HepG2 (cell line): ENCODE results near the gene CCT7. TPM values are rescaled to one million over a fixed set of nuclear protein-coding genes. Genes with fewer than 3 reads are reported as not detected.

Experiments
- CHD2 ChIP-seq: IDR thresholded peaks from 2 replicates; pipeline ENCODE4 v1.6.1; 2011; ENCODE audit warnings: low read depth, low read length, improper control_type of control experiment
- GMEB1 ChIP-seq: sonication (generic); formaldehyde crosslinking; IDR thresholded peaks from 2 replicates; pipeline ENCODE4 v1.5.1; 2020; ENCODE audit warnings: missing genetic modification reagents, mild to moderate bottlenecking, borderline replicate concordance
- HNF1A ChIP-seq, 2 experiments: sonication (generic) in 1 of 2; formaldehyde crosslinking in 1 of 2; IDR thresholded peaks; 2 replicates each; pipeline versions ENCODE4 v1.4.0 to v1.6.1; 2016 to 2020; ENCODE audit warnings: borderline replicate concordance in 1 of 2, low read depth in 1 of 2, mild to moderate bottlenecking in 1 of 2, missing genetic modification reagents in 1 of 2
- NFKB2 ChIP-seq: sonication (generic); formaldehyde crosslinking; IDR thresholded peaks from 2 replicates; pipeline ENCODE4 v1.4.0; 2020; ENCODE audit warnings: missing genetic modification reagents, borderline replicate concordance
- PHF8 ChIP-seq: sonication (generic); formaldehyde crosslinking; IDR thresholded peaks from 2 replicates; pipeline ENCODE4 v1.5.0; 2020; ENCODE audit warnings: missing genetic modification reagents
- POGK ChIP-seq: sonication (generic); formaldehyde crosslinking; conservative IDR thresholded peaks from 2 replicates; pipeline ENCODE4 v1.8.0; 2022; ENCODE audit warnings: mild to moderate bottlenecking, moderate library complexity, missing genetic modification reagents
- RBM22 ChIP-seq: fragments of 200-400 bp; formaldehyde crosslinking; optimal IDR thresholded peaks from 2 replicates; pipeline ENCODE3; 2017; ENCODE audit warnings: mild to moderate bottlenecking, low read length, moderate library complexity
- SAFB2 ChIP-seq: sonication (generic); formaldehyde crosslinking; IDR thresholded peaks from 2 replicates; pipeline ENCODE4 v1.5.1; 2020; ENCODE audit warnings: missing genetic modification reagents, low read depth, mild to moderate bottlenecking, borderline replicate concordance
- SCMH1 ChIP-seq: sonication (generic); formaldehyde crosslinking; IDR thresholded peaks from 2 replicates; pipeline ENCODE4 v1.9.0; 2021; ENCODE audit warnings: missing genetic modification reagents, mild to moderate bottlenecking, borderline replicate concordance
- TAF15 ChIP-seq: fragments of 200-400 bp; formaldehyde crosslinking; IDR thresholded peaks from one replicate; pipeline ENCODE4 v1.6.1; 2018; ENCODE audit warnings: mild to moderate bottlenecking, low read depth, low read length; ENCODE audit not compliant: poor library complexity, severe bottlenecking
- TFE3 ChIP-seq: IDR thresholded peaks from 2 replicates; pipeline ENCODE4 v1.6.1; 2016
- ZNF230 ChIP-seq: sonication (generic); formaldehyde crosslinking; IDR thresholded peaks from 2 replicates; pipeline ENCODE4 v1.4.0; 2020; ENCODE audit warnings: mild to moderate bottlenecking, missing genetic modification reagents
- ZNF235 ChIP-seq: sonication (generic); formaldehyde crosslinking; IDR thresholded peaks from 2 replicates; pipeline ENCODE4 v1.8.1; 2023; ENCODE audit warnings: mild to moderate bottlenecking, missing genetic modification reagents, borderline replicate concordance
- ZNF343 ChIP-seq: sonication (generic); formaldehyde crosslinking; IDR thresholded peaks from 2 replicates; pipeline ENCODE4 v1.4.0; 2020; ENCODE audit warnings: mild to moderate bottlenecking, missing genetic modification reagents
- ZNF362 ChIP-seq: sonication (generic); formaldehyde crosslinking; IDR thresholded peaks from 2 replicates; pipeline ENCODE4 v1.4.0; 2020; ENCODE audit warnings: missing genetic modification reagents, mild to moderate bottlenecking, borderline replicate concordance
- ZNF629 ChIP-seq: sonication (generic); formaldehyde crosslinking; conservative IDR thresholded peaks from 2 replicates; pipeline ENCODE4 v1.5.0; 2020; ENCODE audit warnings: missing genetic modification reagents
- polyA plus RNA-seq, 8 experiments: library from polyadenylated mRNA; depleted of rRNA in 3 of 8; stranded (reverse) in 7 of 8; unstranded in 1 of 8; fragments of >200 nt; fragmentation: Illumina TruSeq in 4 of 8; extraction: Trizol in 4 of 8; gene quantifications; 2 replicates each; pipeline versions ENCODE4 v1.2.1 to v1.2.3, GENCODE V29; 2011 to 2016; ENCODE audit warnings: low read depth in 4 of 8, missing spikeins in 1 of 8, mixed read lengths in 1 of 8; ENCODE audit not compliant: insufficient read depth in 1 of 8
- total RNA-seq, 5 experiments: library from RNA; depleted of rRNA; stranded (reverse); fragments of >200 nt; fragmentation: Illumina TruSeq; extraction: Trizol; gene quantifications; 2 replicates each; pipeline ENCODE4 v1.2.3, GENCODE V29; 2016; ENCODE audit warnings: low read depth in 1 of 5

The CCT7 gene
- total and polyA plus RNA-seq, 2 of the 13 experiments (the other 11 are each of a cell fraction or from before 2014, with no cell fraction given), result 347 to 517 TPM

GRCh38 chr2:73214120-73215035 is 19.7 kb upstream of the CCT7 start, which contains the start of gene SMYD5 (continued):
- TF ChIP-seq HNF1A (IDR thresholded peaks at IDR 0.05; ENCODE audit: low read depth) (no peak), HNF1A (CRISPR knock-in tag; IDR thresholded peaks at IDR 0.05; ENCODE audit: borderline replicate concordance) (peak; percentile 71), ZNF230 (peak; percentile 99), PHF8 (CRISPR knock-in tag) (peak; percentile 98), RBM22 (peak; percentile 11), NFKB2 (CRISPR knock-in tag) (peak; percentile 71; the same call in 1 of the 2 replicates), ZNF629 (CRISPR knock-in tag) (no peak), CHD2 (peak; percentile 88), GMEB1 (CRISPR knock-in tag) (peak; percentile 81), ZNF362 (CRISPR knock-in tag) (0 out of 2 replicates have a peak, but pooled peaks have one; percentile 45), SAFB2 (CRISPR knock-in tag) (peak; percentile 47; the same call in 1 of the 2 replicates), ZNF235 (peak; percentile 80), SCMH1 (CRISPR knock-in tag) (no peak), TFE3 (no peak; the same call in none of the 2 replicates), ZNF343 (peak; percentile 81; the same call in 1 of the 2 replicates), POGK (peak; percentile 94), TAF15 (peak; percentile 28)
